Fibroblast of skin of right quadriceps (primary cell): Measurements from ENCODE around the gene H1-8.
"Not testable (repeated sequence)": the region's sequence is repeated elsewhere in the genome, so short reads cannot be mapped to it uniquely, and the experiment has no call there.

ENCODE experiments used
- DNase-seq: peaks from one replicate; pipeline ENCODE4 v3.0.0-alpha.2; 2013

H1-8 gene

DNA sequence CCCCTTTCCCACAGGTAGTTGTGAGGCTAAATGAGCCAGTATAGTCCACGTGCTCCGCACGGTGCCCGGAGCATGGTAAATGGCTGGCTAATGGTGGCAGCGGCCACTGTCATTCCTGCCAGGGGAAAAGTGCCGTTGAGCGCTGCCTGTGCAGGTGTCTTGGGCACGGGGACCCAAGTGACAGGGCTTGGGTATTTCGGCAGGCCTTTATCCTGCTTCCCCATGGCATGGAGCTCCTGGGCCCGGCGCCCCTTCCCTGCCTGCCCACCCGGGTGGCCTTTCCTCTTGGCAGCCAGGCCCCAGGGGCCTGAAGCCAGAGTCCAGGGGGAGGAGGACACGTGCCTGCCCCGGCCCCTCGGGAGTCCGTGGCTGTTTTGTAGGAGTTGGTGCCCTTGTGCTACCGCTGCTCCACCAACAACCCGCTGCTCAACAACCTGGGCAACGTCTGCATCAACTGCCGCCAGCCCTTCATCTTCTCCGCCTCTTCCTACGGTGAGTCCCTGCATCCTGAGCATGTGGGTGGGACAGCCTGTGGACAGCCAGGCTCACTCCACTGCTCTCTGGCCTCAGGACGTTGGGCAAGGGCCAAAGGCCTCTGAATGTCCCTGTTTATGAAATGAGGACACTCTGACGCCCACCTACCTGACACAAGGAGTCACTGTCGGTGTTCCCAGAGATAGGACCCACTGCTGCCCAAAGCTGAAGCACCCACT, 27.7 kb upstream of the H1-8 start:
- DNase-seq, result not testable (repeated sequence)

DNA sequence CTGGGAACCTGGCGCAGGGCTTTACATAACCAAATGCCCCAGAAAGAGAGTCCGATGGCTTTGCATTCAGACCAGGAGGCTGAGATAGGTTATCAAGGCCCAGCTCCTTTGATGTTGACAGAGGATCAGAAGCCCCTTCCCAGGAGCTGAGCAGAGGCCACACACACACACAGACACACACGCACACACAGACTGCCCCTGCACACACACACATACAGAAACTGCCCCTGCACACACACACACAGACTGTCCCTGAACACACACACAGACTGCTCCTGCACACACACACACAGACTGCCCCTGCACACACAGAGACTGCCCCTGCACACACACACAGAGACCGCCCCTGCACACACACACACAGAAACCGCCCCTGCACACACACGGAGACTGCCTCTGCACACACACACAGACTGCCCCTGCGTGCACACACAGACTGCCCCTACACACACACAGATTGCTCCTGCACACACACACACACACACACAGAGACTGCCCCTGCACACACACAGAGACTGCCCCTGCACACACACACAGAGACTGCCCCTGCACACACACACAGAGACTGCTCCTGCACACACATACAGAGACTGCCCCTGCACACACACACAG, 27.0 kb upstream of the H1-8 start:
- not testable (repeated sequence) for DNase-seq

DNA sequence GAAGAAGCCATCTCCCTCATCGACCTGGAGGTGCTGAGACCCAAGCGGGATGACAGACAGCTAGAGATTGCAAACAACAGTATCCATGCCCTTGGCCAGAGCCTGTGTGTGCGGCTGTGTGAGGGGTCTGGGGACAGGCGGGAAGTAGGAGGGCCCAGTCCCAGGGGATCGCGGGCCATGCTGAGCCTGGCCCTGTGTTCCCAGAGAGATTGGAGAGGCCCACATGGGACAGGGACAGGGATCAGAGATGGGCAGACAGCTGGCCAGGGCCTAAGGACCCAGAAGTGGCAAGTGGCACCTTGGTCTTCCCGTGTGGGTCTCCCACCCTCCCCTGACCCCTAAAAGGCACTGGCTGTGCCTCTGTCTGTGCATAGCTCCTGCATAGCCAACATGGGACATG, 25.5 kb upstream of the H1-8 start:
- DNase-seq, result no peak

GRCh38 chr3:129518038-129518561, 24.9 kb upstream of the H1-8 start:
- DNase-seq, result no peak

- DNase-seq, result no peak
These were observed 24.4 kb upstream of the H1-8 start for GRCh38 chr3:129518581-129518980.

DNA sequence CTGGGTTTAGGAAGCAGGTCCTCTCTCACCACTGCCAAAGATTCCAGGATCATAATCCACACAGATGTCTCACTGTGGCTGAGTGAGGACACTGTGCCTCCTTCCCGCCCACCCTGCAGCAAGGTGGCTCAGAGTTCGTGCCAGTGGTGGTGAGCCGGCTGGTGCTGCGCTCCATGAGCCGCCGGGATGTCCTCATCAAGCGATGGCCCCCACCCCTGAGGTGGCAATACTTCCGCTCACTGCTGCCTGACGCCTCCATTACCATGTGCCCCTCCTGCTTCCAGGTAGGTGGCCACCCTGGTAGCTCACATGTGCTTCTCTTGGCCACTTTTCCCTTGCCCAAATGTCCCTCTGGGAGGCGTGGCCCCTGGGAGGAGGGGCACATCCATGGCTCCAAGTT, 23.5 kb upstream of the H1-8 start:
- no peak for DNase-seq

DNA sequence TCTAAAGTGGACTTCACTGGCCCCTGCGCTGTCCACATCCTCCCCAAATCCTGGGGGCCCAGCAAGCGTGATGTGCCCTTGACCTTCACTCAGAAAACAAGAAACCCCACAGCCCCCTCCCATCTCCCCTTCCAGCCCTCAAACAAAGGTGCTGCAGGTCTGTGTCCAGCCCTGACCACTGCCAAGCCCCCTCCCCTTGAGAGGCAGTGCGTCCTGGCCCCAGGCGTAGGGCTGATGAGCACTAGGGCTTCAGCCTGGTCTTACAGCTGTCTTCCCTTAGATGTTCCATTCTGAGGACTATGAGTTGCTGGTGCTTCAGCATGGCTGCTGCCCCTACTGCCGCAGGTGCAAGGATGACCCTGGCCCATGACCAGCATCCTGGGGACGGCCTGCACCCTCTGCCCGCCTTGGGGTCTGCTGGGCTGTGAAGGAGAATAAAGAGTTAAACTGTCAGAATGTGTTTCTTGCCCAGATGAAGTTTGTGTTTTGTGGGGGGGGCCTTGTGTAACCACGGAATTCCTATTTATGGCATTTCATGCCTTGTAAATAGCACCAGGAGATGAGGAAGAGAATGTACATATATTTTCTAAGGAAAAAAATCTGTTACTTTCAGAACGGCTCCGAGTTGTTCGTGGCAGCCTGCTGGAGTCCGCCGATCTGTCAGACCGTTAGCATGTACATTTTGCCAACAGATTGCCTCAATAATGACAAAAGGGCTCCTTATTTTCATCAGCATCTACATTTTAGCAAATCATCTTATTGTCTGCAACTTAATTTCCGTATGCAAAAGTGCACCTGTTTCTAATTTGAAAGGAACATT, 22.9 kb upstream of the H1-8 start:
- DNase-seq, result no peak

DNA sequence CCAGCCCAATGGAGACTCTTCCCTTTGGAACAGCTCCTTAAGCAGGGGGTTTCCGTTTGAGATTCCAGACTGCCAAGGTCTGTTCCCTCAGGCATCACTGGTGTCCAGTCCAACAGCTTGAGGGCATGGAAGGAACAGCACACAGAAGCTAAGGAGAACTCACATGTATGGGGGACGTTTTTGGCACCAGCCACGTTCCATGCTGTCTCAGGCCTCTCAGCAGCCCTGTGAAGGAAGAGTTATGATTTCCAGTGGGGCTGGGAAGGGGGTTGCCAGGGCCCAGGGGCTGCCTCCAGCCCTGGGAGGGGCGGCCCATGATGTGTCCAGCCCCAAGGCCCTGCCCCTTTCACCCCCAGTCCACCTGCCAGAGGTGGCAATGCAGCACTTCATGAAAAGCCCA, 22.0 kb upstream of the H1-8 start:
- no peak for DNase-seq

DNA sequence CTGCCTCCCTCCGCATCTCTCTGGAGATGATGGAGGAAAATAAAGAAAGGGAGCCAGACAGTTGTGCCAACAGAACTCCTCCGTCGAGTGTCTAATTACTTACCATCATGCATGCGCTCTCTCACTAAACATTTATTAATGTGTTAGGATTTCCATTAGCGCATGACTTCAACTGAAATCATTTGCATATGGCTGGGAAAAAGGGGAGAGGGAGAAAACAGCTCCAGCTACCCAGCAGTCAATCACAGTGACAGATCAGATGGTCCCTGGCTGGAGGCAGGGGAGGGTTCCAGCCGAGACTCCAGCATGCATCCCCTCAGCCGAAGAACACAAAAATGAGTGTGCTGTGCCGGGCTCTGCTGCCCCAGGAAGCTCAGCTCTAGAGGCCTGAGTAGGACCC, 21.4 kb upstream of the H1-8 start:
- DNase-seq, result no peak

DNA sequence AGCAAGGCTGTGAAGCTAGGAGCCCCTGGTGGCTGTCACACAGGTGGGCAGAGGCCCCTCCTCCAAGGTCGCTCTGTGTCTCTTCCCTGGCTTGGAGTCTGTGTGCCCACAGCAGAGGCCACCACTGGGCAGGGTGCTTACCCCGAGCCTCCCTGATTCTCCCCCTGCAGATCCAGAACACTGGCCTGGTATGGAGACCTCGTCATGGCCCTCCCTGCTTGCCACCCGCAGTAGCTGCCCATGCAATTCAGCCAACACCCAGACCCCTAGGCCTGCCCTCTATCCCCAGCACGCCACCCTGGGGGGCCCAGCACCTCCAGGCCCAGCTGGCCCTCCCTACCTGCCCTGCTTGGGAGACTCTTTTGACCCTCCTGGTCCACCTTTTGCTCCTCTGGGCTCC, 20.0 kb upstream of the H1-8 start:
- no peak for DNase-seq

DNA sequence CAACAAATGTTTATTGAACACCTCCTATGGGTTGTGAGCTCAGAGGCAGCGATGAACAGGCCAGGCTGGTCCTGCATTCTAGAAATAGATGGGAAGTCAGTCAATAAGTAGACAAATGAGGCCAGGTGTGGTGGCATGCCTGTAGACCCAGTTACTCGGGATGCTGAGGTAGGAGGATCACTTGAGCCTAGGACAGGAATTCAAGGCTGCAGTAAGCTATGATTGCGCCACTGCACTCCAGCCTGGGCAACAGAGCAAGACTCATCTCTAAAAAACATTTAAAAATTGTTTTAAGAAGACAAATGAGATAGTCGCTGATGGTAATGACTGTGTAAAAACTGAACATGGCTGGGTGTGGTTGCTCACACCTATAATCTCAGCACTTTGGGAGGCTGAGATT, 18.9 kb upstream of the H1-8 start:
- no peak for DNase-seq

DNA sequence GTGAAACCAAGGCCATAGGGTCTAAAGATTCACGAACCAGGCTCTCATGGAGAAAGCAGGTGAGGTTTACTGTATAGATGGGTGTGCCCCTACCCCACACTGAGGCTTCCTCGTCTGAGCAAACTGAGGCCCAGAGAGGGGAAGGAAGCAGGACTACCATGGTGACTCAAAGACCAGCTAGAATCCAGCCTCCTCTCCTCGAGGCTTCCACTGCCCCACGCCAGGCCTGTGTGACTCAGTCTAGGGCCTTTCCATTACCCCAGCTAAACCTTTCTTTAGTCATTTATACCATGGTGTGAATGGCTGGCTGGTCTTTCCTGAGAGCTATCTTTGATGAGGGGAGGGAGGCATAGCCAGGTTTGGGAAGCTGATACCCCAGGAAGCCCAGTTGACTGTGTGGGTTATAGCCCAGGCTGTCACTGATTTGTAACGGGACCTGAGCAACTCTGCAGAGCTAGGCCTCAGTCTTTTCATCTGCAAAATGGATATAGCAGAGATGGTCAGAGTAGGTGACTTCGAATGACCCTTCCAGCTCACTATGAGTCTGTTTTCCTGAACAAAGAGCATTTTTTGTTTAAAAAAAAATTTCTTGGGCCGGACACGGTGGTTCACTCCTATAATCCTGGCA, 17.5 kb upstream of the H1-8 start:
- DNase-seq, result peak; percentile 44

DNA sequence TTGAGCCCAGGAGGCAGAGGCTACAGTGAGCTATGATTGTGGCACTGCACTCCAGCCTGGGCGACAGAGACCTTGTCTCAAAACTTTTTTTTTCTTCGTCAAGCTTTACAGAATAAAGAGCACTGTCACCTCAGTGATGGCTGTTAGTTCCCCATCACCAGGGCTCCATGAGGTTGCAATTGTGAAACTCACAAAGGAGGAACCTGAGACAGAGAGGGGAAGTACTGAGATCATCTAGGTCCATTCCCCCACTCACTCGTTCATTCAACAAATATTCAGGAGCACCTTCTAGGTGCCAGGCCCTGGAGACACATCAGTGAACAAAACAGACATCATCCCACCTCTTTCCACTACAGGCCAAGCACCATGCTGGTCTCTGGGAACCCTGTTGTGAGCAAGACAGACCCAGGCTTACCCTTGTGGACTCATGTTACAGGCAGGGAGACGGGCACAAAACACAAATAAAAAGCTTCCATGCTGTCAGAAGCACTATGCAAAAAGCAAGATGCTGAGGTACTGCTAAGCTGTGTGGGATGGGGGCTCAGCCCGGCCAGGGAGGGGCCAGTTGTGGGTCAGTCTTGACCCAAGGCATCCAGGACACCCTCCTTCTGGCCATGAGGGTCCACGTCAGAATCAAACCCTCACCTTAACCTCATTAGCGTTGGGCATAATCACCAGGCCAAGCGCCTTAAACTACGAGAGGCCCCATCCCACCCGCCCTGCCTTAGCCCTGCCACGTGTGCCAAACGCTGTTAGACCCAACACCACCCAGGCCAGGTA, 16.7 kb upstream of the H1-8 start:
- DNase-seq, result no peak

DNA sequence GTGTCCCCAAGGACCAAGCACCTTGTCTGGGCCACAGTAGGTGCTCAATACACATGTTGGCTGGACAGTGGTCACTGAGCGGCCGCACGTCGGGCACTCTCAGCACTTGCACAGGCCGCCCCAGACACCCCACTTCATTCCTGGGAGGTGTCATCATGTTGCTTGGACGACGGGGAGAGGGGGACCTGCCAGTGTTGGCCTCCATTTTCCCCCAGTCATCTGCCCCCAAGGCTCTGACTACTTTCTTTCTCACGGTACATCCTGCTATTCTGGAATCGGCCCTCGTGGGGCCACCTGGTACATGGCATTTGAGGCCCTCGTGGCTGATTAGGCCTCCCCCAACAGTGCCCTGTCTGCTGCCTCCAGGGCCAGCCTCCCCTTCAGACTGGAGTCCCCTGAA, 15.7 kb upstream of the H1-8 start:
- DNase-seq, result no peak

- no peak for DNase-seq
These were observed 14.3 kb upstream of the H1-8 start, which contains the start of gene RHO for GRCh38 chr3:129528589-129529100. TSS of gene RHO (plus strand) at chr3:129528639. CDS start at chr3:129528734, 95 bp downstream.

DNA sequence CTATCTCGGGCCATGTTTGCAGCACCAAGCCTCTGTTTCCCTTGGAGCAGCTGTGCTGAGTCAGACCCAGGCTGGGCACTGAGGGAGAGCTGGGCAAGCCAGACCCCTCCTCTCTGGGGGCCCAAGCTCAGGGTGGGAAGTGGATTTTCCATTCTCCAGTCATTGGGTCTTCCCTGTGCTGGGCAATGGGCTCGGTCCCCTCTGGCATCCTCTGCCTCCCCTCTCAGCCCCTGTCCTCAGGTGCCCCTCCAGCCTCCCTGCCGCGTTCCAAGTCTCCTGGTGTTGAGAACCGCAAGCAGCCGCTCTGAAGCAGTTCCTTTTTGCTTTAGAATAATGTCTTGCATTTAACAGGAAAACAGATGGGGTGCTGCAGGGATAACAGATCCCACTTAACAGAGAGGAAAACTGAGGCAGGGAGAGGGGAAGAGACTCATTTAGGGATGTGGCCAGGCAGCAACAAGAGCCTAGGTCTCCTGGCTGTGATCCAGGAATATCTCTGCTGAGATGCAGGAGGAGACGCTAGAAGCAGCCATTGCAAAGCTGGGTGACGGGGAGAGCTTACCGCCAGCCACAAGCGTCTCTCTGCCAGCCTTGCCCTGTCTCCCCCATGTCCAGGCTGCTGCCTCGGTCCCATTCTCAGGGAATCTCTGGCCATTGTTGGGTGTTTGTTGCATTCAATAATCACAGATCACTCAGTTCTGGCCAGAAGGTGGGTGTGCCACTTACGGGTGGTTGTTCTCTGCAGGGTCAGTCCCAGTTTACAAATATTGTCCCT, 13.4 kb upstream of the H1-8 start:
- no peak for DNase-seq

GRCh38 chr3:129530251-129530791, 12.7 kb upstream of the H1-8 start:
- DNase-seq, result peak; percentile 87

GRCh38 chr3:129530821-129531220, 12.2 kb upstream of the H1-8 start:
- DNase-seq, result no peak

- no peak for DNase-seq
These were observed 11.3 kb upstream of the H1-8 start for GRCh38 chr3:129531699-129532098.

DNA sequence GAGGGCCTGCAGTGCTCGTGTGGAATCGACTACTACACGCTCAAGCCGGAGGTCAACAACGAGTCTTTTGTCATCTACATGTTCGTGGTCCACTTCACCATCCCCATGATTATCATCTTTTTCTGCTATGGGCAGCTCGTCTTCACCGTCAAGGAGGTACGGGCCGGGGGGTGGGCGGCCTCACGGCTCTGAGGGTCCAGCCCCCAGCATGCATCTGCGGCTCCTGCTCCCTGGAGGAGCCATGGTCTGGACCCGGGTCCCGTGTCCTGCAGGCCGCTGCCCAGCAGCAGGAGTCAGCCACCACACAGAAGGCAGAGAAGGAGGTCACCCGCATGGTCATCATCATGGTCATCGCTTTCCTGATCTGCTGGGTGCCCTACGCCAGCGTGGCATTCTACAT, 10.7 kb upstream of the H1-8 start:
- no peak for DNase-seq

DNA sequence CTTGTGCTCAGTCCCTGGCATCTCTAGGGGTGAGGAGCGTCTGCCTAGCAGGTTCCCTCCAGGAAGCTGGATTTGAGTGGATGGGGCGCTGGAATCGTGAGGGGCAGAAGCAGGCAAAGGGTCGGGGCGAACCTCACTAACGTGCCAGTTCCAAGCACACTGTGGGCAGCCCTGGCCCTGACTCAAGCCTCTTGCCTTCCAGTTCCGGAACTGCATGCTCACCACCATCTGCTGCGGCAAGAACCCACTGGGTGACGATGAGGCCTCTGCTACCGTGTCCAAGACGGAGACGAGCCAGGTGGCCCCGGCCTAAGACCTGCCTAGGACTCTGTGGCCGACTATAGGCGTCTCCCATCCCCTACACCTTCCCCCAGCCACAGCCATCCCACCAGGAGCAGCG, 9.6 kb upstream of the H1-8 start:
- DNase-seq, result no peak
